RWPE1 (cell line): ENCODE results near the gene TTLL10.

ENCODE experiments used
- CTCF ChIA-PET: fragments of 350-600 bp; sonication (Branson Sonifier 250); formaldehyde crosslinking; extraction: SDS; loops from one replicate; lab custom pipeline; 2021; lab: Yijun Ruan, JAX
- POLR2A ChIA-PET: fragments of 400-600 bp; formaldehyde crosslinking; extraction: SDS; loops from one replicate; lab custom pipeline; 2020; ENCODE audit warnings: antibody characterized with exemption; ENCODE audit not compliant: low non-redundant PET; lab: Yijun Ruan, JAX
- DNase-seq: peaks from one replicate; pipeline ENCODE4 v3.0.0; 2012; ENCODE audit warnings: low spot score
- H3K27ac ChIP-seq: fragments of 450-650 bp; 2 replicates; pipeline ENCODE4 v1.5.1; 2017
- CTCF ChIP-seq: fragments of 450-650 bp; conservative IDR thresholded peaks from 2 replicates; pipeline ENCODE4 v1.5.1; 2017; ENCODE audit warnings: low read depth, mild to moderate bottlenecking

Gene TTLL10

GRCh38 chr1:1199141-1199960, 25.7 kb downstream of the TTLL10 start:
- POLR2A ChIA-PET: no interaction called here
- no peak for DNase-seq
- TF ChIP-seq CTCF: no peak
- CTCF ChIA-PET: interaction anchor here (0.5 kb wide), 1 partner anchor 93 kb away, joined by 4 read pairs; no protein-coding TSS in a partner anchor
- no peak overlapping the region for H3K27ac ChIP-seq

- no peak for DNase-seq
- ChIA-PET POLR2A (no interaction called here), CTCF (interaction anchor here (0.5 kb wide), 1 partner anchor 92 kb away, joined by 4 read pairs; no protein-coding TSS in a partner anchor)
- no peak overlapping the region for H3K27ac ChIP-seq
- no peak for TF ChIP-seq CTCF
Observed at GRCh38 chr1:1199961-1200875, 26.5 kb downstream of the TTLL10 start.

GRCh38 chr1:1200876-1201810, 27.5 kb downstream of the TTLL10 start:
- DNase-seq: peak; percentile 34
- ChIA-PET POLR2A (no interaction called here), CTCF (no interaction called here)
- no peak overlapping the region for H3K27ac ChIP-seq
- TF ChIP-seq CTCF: no peak

- no peak for TF ChIP-seq CTCF
- no peak for DNase-seq
- ChIA-PET POLR2A (no interaction called here), CTCF (interaction anchor here (0.6 kb wide), 1 partner anchor 61 kb away, joined by 3 read pairs; no protein-coding TSS in a partner anchor)
- H3K27ac ChIP-seq: no peak overlapping the region
Observed at GRCh38 chr1:1202831-1203560, 29.3 kb downstream of the TTLL10 start.

- H3K27ac ChIP-seq: no peak overlapping the region
- no peak for TF ChIP-seq CTCF
- ChIA-PET CTCF (interaction anchor here (0.6 kb wide), 1 partner anchor 62 kb away, joined by 3 read pairs; no protein-coding TSS in a partner anchor), POLR2A (no interaction called here)
- DNase-seq: no peak
Observed at GRCh38 chr1:1203561-1204424, 30.1 kb downstream of the TTLL10 start.
